GM18861 (cell line): ENCODE results near the gene STRN4.
"Not testable (repeated sequence)": the region's sequence is repeated elsewhere in the genome, so short reads cannot be mapped to it uniquely, and the experiment has no call there.

Experiments
- ATAC-seq: cut with Tn5 transposase; IDR thresholded peaks from one replicate; pipeline ENCODE4 v1.9.1; 2021; ENCODE audit not compliant: unreplicated experiment

STRN4 gene

GRCh38 chr19:46775642-46776258 is 29.5 kb upstream of the STRN4 start:
- ATAC-seq, result no peak

- ATAC-seq, result no peak
Observed at GRCh38 chr19:46773018-46773399, 26.8 kb upstream of the STRN4 start.

GRCh38 chr19:46772170-46773017 is 26.1 kb upstream of the STRN4 start:
- no peak for ATAC-seq

DNA sequence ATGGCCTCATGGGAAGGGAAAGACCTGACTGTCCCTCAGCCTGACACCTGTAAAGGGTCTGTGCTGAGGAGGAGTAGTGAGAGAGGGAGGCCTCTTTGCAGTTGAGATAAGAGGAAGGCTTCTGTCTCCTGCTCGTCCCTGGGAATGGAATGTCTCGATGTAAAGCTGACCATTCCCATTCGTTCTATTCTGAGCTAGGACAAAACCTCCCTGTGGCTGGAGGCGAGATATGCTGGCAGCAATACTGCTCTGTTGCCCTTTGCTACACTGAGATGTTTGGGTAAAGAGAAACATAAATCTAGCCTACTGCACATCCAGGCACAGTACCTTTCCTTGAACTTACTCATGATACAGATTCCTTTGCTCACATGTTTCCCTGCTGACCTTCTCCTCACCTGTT is 22.5 kb upstream of the STRN4 start:
- not testable (repeated sequence) for ATAC-seq

DNA sequence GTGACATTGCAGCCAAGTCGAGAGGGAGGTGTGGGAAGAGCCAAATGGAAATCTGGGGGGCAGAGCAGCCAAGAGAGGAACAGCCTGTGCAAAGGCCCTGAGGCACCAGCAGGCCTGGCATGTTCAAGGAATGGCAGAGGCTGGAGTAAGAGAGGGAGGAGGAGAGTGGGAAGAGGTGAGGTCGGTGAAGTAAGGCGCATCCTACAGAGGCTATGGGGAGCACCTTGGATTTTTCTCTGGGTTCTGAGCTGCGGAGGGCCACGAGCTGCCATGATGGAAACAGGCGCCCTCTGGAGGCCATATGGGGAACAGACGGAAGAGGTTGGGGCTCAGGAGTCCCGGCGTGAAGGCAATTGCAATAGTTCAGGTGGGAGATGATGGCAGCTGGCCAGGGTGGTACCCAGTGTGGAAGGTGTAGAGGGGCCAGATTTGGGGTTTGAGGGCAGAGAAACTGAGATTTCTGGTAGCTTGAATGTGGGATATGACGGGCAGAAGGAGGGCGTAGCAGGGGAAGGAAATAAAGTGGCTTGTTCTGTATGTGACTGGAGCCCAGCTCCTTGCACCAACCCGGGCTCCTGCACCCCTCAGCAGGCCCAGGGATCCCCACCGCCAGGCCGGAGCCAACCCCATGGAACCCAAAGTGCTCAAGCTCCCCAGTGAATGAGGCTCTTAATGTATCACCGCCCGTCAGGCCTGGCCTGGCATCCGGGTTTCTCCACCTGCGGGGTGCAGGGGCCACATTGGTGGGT is 20.5 kb upstream of the STRN4 start:
- no peak for ATAC-seq

DNA sequence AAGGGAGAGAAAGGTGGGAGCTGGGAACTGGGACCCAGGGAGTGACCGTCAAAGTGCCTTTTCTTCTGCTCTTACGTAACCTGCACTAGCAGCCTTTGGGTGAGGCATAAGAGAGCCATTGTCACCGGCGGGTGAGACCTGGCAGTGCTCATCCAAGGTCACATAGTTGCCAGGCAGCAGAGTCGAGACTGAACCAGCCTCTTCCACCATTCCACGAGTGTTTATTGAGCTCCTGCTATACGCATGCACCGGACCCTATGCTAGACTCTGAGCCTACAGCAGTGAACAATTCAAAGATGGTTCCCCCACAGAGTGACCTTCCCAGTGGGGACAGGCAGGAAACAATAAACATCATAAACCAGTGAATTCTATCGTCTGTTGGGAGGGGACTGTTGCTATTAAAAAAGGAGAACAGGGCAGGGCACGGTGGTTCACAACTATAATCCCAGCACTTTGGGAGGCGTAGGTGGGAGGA is 18.6 kb upstream of the STRN4 start:
- no peak for ATAC-seq

GRCh38 chr19:46762245-46762890 is 16.1 kb upstream of the STRN4 start:
- ATAC-seq, result no peak

- ATAC-seq, result no peak
Observed at GRCh38 chr19:46761418-46761831, 15.2 kb upstream of the STRN4 start.

- ATAC-seq, result not testable (repeated sequence)
Observed at GRCh38 chr19:46760897-46761296, 14.6 kb upstream of the STRN4 start.

DNA sequence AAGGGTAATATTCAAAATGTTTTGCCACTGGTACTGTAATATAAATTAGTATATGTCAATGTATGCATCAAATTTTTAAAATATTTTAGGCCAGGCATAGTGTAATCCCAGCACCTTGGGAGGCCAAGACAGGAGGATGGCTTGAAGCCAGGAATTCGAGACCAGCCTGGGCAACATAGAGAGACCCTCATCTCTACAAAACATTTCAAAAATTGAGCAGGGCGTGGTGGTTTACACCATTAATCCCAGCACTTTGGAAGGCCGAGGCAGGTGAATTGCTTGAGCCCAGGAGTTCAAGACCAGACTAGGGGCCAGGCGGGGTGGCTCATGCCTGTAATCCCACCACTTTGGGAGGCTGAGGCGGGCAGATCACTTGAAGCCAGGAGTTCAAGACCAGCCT is 14.1 kb upstream of the STRN4 start:
- ATAC-seq, result no peak

DNA sequence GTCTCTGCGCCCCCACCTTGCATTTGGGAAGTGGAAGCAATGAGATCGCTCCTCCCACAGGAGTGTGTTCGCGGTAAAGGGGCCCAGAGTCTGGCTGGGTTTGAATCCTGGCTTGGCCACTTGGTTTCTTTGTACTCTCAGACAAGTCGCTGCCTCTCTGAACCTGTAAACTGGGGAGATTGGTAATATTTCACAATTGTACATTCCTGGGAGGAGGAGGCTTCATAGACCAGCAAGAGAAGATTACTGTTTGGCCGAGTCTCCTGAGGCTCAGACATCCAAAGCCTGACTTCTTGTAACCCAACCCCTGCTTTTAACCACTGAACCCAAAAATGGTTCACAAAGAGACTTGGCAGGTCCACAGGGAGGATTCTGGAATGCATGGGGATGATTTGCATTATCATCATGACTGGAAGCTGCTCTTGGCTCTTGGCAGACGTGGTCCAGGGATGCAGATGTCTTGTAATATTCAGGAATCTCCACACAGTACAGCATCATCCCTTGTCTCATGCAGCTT is 13.6 kb upstream of the STRN4 start:
- no peak for ATAC-seq

DNA sequence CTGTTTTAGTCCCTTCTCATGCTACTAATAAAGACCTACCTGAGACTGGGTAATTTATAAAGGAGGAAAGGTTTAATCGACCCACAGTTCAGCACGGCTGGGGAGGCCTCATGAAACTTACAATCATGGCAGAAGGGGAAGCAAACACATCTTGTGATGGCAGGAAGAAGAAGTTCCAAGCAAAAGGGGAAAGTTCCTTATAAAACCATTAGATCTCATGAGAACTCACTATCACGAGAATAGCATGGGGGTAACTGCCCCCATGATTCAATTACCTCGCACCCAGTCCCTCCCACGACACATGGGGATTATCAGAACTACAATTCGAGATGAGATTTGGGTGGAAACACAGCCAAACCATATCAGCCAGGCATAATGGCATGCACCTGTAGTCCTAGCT is 13.0 kb upstream of the STRN4 start:
- no peak for ATAC-seq

GRCh38 chr19:46756544-46756888 is 10.3 kb upstream of the STRN4 start:
- no peak for ATAC-seq

GRCh38 chr19:46755853-46756543 is 9.7 kb upstream of the STRN4 start:
- no peak for ATAC-seq

- ATAC-seq, result no peak
Observed at GRCh38 chr19:46755077-46755852, 9.0 kb upstream of the STRN4 start.

GRCh38 chr19:46753420-46754155 is 7.3 kb upstream of the STRN4 start:
- no peak for ATAC-seq

- no peak for ATAC-seq
Observed at GRCh38 chr19:46748325-46749109, 2.3 kb upstream of the STRN4 start.

- peak; percentile 28 for ATAC-seq
Observed at GRCh38 chr19:46745521-46746280, 549 bp downstream of the STRN4 start, which contains the start of gene FKRP. Gene FKRP, plus strand, starts transcription at chr19:46746057. Its CDS starts 9,394 bp downstream, at chr19:46755451.
